HG03432 (cell line): ENCODE data around the gene CYTIP.
A peak's percentile ranks its signal among the peaks of the same experiment; 100 is the strongest.
"Not testable (repeated sequence)": the region's sequence is repeated elsewhere in the genome, so short reads cannot be mapped to it uniquely, and the experiment has no call there.

Source experiments
- ATAC-seq: cut with Tn5 transposase; IDR thresholded peaks from one replicate; pipeline ENCODE4 v1.9.1; 2021; ENCODE audit warnings: mild to moderate bottlenecking, moderate library complexity; ENCODE audit not compliant: unreplicated experiment

CYTIP gene

GRCh38 chr2:157427003-157427921, 16.6 kb downstream of the CYTIP start:
- ATAC-seq = no peak

- ATAC-seq = no peak
Measured at GRCh38 chr2:157426477-157426994, 17.4 kb downstream of the CYTIP start.

GRCh38 chr2:157424374-157424773, 19.5 kb downstream of the CYTIP start:
- ATAC-seq = no peak

GRCh38 chr2:157421964-157422363, 21.9 kb downstream of the CYTIP start:
- ATAC-seq = no peak

GRCh38 chr2:157421331-157421944, 22.5 kb downstream of the CYTIP start:
- no peak for ATAC-seq

- peak; percentile 68 for ATAC-seq
Measured at GRCh38 chr2:157420771-157421323, 23.0 kb downstream of the CYTIP start.

GRCh38 chr2:157419031-157419575, 24.8 kb downstream of the CYTIP start:
- no peak for ATAC-seq

GRCh38 chr2:157418239-157418641, 25.6 kb downstream of the CYTIP start:
- no peak for ATAC-seq

- no peak for ATAC-seq
Measured at GRCh38 chr2:157415591-157416101, 28.2 kb downstream of the CYTIP start.

- peak; percentile 24 for ATAC-seq
Measured at GRCh38 chr2:157414050-157414449, 29.8 kb downstream of the CYTIP start.

- ATAC-seq = peak; percentile 92
Measured at GRCh38 chr2:157413326-157414035, 30.4 kb downstream of the CYTIP start.

GRCh38 chr2:157411624-157412336, 32.1 kb downstream of the CYTIP start:
- ATAC-seq = no peak

- not testable (repeated sequence) for ATAC-seq
Measured at GRCh38 chr2:157405398-157405797, 38.5 kb downstream of the CYTIP start.

GRCh38 chr2:157404363-157404762, 39.5 kb downstream of the CYTIP start:
- ATAC-seq = peak; percentile 100

- ATAC-seq = not testable (repeated sequence)
Measured at GRCh38 chr2:157402801-157403485, 40.9 kb downstream of the CYTIP start.

- no peak for ATAC-seq
Measured at GRCh38 chr2:157395811-157396210, 48.1 kb downstream of the CYTIP start.

GRCh38 chr2:157394928-157395327, 49.0 kb downstream of the CYTIP start:
- no peak for ATAC-seq

GRCh38 chr2:157393348-157393747, 50.5 kb downstream of the CYTIP start:
- no peak for ATAC-seq

- ATAC-seq = no peak
Measured at GRCh38 chr2:157388827-157389226, 55.1 kb downstream of the CYTIP start.
